ENCODE results near the gene CPNE7. TPM values are rescaled to one million over a fixed set of nuclear protein-coding genes. Genes with fewer than 3 reads are reported as not detected.

Gene CPNE7
- total and polyA plus RNA-seq, 2 of the 13 experiments (the other 11 are each of a cell fraction or from before 2014, with no cell fraction given), result 0.59 TPM; not detected in 1

GRCh38 chr16:89572485-89573205, 2.9 kb upstream of the CPNE7 start (continued):
- TF ChIP-seq ZNF280B (CRISPR knock-in tag; IDR thresholded peaks at IDR 0.05; ENCODE audit: borderline replicate concordance), result peak; percentile 84; the same call in 1 of the 2 replicates
- TF ChIP-seq, protein P1, sequence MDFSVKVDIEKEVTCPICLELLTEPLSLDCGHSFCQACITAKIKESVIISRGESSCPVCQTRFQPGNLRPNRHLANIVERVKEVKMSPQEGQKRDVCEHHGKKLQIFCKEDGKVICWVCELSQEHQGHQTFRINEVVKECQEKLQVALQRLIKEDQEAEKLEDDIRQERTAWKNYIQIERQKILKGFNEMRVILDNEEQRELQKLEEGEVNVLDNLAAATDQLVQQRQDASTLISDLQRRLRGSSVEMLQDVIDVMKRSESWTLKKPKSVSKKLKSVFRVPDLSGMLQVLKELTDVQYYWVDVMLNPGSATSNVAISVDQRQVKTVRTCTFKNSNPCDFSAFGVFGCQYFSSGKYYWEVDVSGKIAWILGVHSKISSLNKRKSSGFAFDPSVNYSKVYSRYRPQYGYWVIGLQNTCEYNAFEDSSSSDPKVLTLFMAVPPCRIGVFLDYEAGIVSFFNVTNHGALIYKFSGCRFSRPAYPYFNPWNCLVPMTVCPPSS (IDR thresholded peaks at IDR 0.05), result no peak
- TF ChIP-seq ZNF577 (CRISPR knock-in tag; IDR thresholded peaks at IDR 0.05; ENCODE audit: borderline replicate concordance, low read depth), result no peak
- TF ChIP-seq, protein P2, sequence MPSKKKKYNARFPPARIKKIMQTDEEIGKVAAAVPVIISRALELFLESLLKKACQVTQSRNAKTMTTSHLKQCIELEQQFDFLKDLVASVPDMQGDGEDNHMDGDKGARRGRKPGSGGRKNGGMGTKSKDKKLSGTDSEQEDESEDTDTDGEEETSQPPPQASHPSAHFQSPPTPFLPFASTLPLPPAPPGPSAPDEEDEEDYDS (CRISPR knock-in tag; IDR thresholded peaks at IDR 0.05), result peak; percentile 60
- TF ChIP-seq MIXL1 (CRISPR knock-in tag; IDR thresholded peaks at IDR 0.05), result no peak; the same call in 1 of the 2 replicates
- TF ChIP-seq ZZZ3 (CRISPR knock-in tag; IDR thresholded peaks at IDR 0.05; ENCODE audit: borderline replicate concordance), result no peak
- no peak for TF ChIP-seq ZHX2 (IDR thresholded peaks at IDR 0.05; ENCODE audit: low read depth)
- TF ChIP-seq ZHX2 (CRISPR knock-in tag; IDR thresholded peaks at IDR 0.05; ENCODE audit: borderline replicate concordance), result no peak
- TF ChIP-seq HNRNPUL1 (IDR thresholded peaks at IDR 0.05; ENCODE audit: low read depth, low read length), result no peak
- TF ChIP-seq ZNF616 (CRISPR knock-in tag; IDR thresholded peaks at IDR 0.05; ENCODE audit: low read depth), result no peak
- no peak for TF ChIP-seq RAD21 (CRISPR knock-in tag; IDR thresholded peaks at IDR 0.05)
- TF ChIP-seq GATA4 (IDR thresholded peaks at IDR 0.05; ENCODE audit: borderline replicate concordance, low read depth), result no peak
- no peak for TF ChIP-seq MAFF (IDR thresholded peaks at IDR 0.05; ENCODE audit: low read depth, low read length)
- TF ChIP-seq, protein P3, sequence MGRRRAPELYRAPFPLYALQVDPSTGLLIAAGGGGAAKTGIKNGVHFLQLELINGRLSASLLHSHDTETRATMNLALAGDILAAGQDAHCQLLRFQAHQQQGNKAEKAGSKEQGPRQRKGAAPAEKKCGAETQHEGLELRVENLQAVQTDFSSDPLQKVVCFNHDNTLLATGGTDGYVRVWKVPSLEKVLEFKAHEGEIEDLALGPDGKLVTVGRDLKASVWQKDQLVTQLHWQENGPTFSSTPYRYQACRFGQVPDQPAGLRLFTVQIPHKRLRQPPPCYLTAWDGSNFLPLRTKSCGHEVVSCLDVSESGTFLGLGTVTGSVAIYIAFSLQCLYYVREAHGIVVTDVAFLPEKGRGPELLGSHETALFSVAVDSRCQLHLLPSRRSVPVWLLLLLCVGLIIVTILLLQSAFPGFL (CRISPR knock-in tag; IDR thresholded peaks at IDR 0.05), result no peak
- peak; percentile 8; the same call in 1 of the 2 replicates for TF ChIP-seq POGZ (CRISPR knock-in tag; IDR thresholded peaks at IDR 0.05)
- peak; percentile 70; the same call in 1 of the 2 replicates for TF ChIP-seq ZNF546 (CRISPR knock-in tag; conservative IDR thresholded peaks at IDR 0.05)

All from HepG2 (cell line).